HepG2 (cell line): ENCODE data around the gene SPI1. TPM values are rescaled to one million over a fixed set of nuclear protein-coding genes. Genes with fewer than 3 reads are reported as not detected.

Experiments used
- FOXA3 ChIP-seq: IDR thresholded peaks from 2 replicates; pipeline ENCODE4 v1.6.1; 2016; ENCODE audit warnings: missing genetic modification reagents, missing compliant biosample characterization
- FOXC1 ChIP-seq: sonication (generic); formaldehyde crosslinking; IDR thresholded peaks from 2 replicates; pipeline ENCODE4 v1.8.0; 2022; ENCODE audit warnings: mild to moderate bottlenecking, missing genetic modification reagents, borderline replicate concordance
- NPAS2 ChIP-seq: sonication (generic); formaldehyde crosslinking; IDR thresholded peaks from 2 replicates; pipeline ENCODE4 v1.8.0; 2022; ENCODE audit warnings: mild to moderate bottlenecking, missing genetic modification reagents, borderline replicate concordance
- PCBP1 ChIP-seq: fragments of 200-400 bp; formaldehyde crosslinking; IDR thresholded peaks from 2 replicates; pipeline ENCODE4 v1.6.1; 2017; ENCODE audit warnings: mild to moderate bottlenecking, low read depth, low read length, borderline replicate concordance
- PRMT3 ChIP-seq: sonication (generic); formaldehyde crosslinking; IDR thresholded peaks from 2 replicates; pipeline ENCODE4 v1.8.1; 2022; ENCODE audit warnings: low read depth, mild to moderate bottlenecking, moderate library complexity, missing genetic modification reagents, borderline replicate concordance
- SMC3 ChIP-seq: IDR thresholded peaks from 2 replicates; pipeline ENCODE4 v1.6.1; 2011; ENCODE audit warnings: low read length, improper control_type of control experiment
- YY1 ChIP-seq: IDR thresholded peaks from 2 replicates; pipeline ENCODE4 v1.6.1; 2011; ENCODE audit warnings: low read length, low read depth, moderate library complexity, mild to moderate bottlenecking; ENCODE audit not compliant: insufficient read depth, insufficient replicate concordance
- ZNF451 ChIP-seq: sonication (generic); formaldehyde crosslinking; IDR thresholded peaks from 2 replicates; pipeline ENCODE4 v1.5.0; 2020; ENCODE audit warnings: mild to moderate bottlenecking, missing genetic modification reagents
- ZNF484 ChIP-seq: sonication (generic); formaldehyde crosslinking; IDR thresholded peaks from 2 replicates; pipeline ENCODE4 v1.5.1; 2020; ENCODE audit warnings: mild to moderate bottlenecking, low read depth, missing genetic modification reagents, borderline replicate concordance
- ZNF547 ChIP-seq: sonication (generic); formaldehyde crosslinking; IDR thresholded peaks from 2 replicates; pipeline ENCODE4 v1.5.1; 2020; ENCODE audit warnings: mild to moderate bottlenecking, missing genetic modification reagents
- polyA plus RNA-seq, 8 experiments: library from polyadenylated mRNA; depleted of rRNA in 3 of 8; stranded (reverse) in 7 of 8; unstranded in 1 of 8; fragments of >200 nt; fragmentation: Illumina TruSeq in 4 of 8; extraction: Trizol in 4 of 8; gene quantifications; 2 replicates each; pipeline versions ENCODE4 v1.2.1 to v1.2.3, GENCODE V29; 2011 to 2016; ENCODE audit warnings: low read depth in 4 of 8, missing spikeins in 1 of 8, mixed read lengths in 1 of 8; ENCODE audit not compliant: insufficient read depth in 1 of 8
- total RNA-seq, 5 experiments: library from RNA; depleted of rRNA; stranded (reverse); fragments of >200 nt; fragmentation: Illumina TruSeq; extraction: Trizol; gene quantifications; 2 replicates each; pipeline ENCODE4 v1.2.3, GENCODE V29; 2016; ENCODE audit warnings: low read depth in 1 of 5
- TF ChIP-seq, protein P1 (sequence below): sonication (generic); formaldehyde crosslinking; IDR thresholded peaks from 2 replicates; pipeline ENCODE4 v1.8.1; 2023; ENCODE audit warnings: mild to moderate bottlenecking, inconsistent platforms, moderate library complexity, missing genetic modification reagents, borderline replicate concordance
- TF ChIP-seq, protein P2 (sequence below): sonication (generic); formaldehyde crosslinking; IDR thresholded peaks from 2 replicates; pipeline ENCODE4 v1.5.0; 2020; ENCODE audit warnings: mild to moderate bottlenecking, missing genetic modification reagents, borderline replicate concordance
- TF ChIP-seq, protein P3 (sequence below): sonication (generic); formaldehyde crosslinking; IDR thresholded peaks from 2 replicates; pipeline ENCODE4 v1.8.0; 2022; ENCODE audit warnings: low read depth, missing genetic modification reagents

Gene SPI1
- total and polyA plus RNA-seq, 2 of the 13 experiments (the other 11 are each of a cell fraction or from before 2014, with no cell fraction given) = not detected

DNA sequence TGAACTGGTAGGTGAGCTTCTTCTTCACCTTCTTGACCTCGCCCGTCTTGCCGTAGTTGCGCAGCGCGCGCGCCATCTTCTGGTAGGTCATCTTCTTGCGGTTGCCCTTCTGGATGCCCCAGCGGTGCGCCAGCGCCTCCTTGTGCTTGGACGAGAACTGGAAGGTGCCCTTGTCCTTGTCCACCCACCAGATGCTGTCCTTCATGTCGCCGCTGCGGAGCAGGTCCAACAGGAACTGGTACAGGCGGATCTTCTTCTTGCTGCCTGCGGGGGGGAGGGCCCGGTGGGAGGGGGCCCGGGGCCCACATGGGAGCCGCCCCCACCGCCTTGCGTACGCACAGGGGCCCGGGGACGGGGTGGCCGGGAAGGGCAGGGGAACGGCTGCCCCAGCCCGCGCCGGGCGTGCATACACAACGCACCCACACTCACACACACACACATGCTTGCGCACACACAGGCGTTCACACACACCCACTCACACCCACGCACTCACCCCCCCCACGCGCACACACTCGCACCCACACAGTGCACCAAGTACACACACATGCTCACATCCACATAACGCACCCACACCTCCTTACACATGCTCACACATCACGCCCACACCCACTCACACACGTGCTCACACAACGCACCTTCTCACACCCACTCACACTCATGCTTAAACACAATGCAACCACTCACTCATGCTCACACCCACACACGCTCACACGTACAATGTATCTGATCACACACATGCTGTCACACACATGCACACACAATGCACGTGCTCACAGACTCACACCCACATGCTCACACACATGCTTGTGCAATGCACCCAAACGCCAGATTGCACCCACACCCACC, 22.8 kb downstream of the SPI1 start (continued):
- TF ChIP-seq, protein P1, sequence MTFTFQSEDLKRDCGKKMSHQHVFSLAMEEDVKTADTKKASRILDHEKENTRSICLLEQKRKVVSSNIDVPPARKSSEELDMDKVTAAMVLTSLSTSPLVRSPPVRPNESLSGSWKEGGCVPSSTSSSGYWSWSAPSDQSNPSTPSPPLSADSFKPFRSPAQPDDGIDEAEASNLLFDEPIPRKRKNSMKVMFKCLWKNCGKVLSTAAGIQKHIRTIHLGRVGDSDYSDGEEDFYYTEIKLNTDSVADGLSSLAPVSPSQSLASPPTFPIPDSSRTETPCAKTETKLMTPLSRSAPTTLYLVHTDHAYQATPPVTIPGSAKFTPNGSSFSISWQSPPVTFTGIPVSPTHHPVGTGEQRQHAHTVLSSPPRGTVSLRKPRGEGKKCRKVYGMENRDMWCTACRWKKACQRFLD (CRISPR knock-in tag) = no peak
- TF ChIP-seq PRMT3 (CRISPR knock-in tag) = no peak
- TF ChIP-seq ZNF451 (CRISPR knock-in tag) = no peak
- TF ChIP-seq PCBP1 = 0 out of 2 replicates have a peak, but pooled peaks have one; percentile 11
- TF ChIP-seq, protein P2, sequence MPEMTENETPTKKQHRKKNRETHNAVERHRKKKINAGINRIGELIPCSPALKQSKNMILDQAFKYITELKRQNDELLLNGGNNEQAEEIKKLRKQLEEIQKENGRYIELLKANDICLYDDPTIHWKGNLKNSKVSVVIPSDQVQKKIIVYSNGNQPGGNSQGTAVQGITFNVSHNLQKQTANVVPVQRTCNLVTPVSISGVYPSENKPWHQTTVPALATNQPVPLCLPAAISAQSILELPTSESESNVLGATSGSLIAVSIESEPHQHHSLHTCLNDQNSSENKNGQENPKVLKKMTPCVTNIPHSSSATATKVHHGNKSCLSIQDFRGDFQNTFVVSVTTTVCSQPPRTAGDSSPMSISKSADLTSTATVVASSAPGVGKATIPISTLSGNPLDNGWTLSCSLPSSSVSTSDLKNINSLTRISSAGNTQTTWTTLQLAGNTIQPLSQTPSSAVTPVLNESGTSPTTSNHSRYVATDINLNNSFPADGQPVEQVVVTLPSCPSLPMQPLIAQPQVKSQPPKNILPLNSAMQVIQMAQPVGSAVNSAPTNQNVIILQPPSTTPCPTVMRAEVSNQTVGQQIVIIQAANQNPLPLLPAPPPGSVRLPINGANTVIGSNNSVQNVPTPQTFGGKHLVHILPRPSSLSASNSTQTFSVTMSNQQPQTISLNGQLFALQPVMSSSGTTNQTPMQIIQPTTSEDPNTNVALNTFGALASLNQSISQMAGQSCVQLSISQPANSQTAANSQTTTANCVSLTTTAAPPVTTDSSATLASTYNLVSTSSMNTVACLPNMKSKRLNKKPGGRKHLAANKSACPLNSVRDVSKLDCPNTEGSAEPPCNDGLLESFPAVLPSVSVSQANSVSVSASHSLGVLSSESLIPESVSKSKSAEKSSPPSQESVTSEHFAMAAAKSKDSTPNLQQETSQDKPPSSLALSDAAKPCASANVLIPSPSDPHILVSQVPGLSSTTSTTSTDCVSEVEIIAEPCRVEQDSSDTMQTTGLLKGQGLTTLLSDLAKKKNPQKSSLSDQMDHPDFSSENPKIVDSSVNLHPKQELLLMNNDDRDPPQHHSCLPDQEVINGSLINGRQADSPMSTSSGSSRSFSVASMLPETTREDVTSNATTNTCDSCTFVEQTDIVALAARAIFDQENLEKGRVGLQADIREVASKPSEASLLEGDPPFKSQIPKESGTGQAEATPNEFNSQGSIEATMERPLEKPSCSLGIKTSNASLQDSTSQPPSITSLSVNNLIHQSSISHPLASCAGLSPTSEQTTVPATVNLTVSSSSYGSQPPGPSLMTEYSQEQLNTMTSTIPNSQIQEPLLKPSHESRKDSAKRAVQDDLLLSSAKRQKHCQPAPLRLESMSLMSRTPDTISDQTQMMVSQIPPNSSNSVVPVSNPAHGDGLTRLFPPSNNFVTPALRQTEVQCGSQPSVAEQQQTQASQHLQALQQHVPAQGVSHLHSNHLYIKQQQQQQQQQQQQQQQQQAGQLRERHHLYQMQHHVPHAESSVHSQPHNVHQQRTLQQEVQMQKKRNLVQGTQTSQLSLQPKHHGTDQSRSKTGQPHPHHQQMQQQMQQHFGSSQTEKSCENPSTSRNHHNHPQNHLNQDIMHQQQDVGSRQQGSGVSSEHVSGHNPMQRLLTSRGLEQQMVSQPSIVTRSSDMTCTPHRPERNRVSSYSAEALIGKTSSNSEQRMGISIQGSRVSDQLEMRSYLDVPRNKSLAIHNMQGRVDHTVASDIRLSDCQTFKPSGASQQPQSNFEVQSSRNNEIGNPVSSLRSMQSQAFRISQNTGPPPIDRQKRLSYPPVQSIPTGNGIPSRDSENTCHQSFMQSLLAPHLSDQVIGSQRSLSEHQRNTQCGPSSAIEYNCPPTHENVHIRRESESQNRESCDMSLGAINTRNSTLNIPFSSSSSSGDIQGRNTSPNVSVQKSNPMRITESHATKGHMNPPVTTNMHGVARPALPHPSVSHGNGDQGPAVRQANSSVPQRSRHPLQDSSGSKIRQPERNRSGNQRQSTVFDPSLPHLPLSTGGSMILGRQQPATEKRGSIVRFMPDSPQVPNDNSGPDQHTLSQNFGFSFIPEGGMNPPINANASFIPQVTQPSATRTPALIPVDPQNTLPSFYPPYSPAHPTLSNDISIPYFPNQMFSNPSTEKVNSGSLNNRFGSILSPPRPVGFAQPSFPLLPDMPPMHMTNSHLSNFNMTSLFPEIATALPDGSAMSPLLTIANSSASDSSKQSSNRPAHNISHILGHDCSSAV (CRISPR knock-in tag) = no peak
- peak; percentile 58 for TF ChIP-seq FOXA3 (CRISPR knock-in tag)
- no peak for TF ChIP-seq NPAS2 (CRISPR knock-in tag)
- no peak for TF ChIP-seq ZNF484
- peak; percentile 75 for TF ChIP-seq SMC3
- no peak for TF ChIP-seq FOXC1 (CRISPR knock-in tag)
- no peak for TF ChIP-seq ZNF547
- TF ChIP-seq YY1 = peak; percentile 75
- TF ChIP-seq, protein P3, sequence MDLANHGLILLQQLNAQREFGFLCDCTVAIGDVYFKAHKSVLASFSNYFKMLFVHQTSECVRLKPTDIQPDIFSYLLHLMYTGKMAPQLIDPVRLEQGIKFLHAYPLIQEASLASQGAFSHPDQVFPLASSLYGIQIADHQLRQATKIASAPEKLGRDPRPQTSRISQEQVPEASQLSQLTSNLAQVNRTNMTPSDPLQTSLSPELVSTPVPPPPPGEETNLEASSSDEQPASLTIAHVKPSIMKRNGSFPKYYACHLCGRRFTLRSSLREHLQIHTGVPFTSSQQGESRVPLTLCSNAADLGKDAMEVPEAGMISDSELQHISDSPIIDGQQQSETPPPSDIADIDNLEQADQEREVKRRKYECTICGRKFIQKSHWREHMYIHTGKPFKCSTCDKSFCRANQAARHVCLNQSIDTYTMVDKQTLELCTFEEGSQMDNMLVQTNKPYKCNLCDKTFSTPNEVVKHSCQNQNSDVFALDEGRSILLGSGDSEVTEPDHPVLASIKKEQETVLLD = 0 out of 2 replicates have a peak, but pooled peaks have one; percentile 22
